DMS53 treated with DMSO at 0.1 percent for 48 hours (cell line): ENCODE results near the gene EHBP1.
A peak's percentile ranks its signal among the peaks of the same experiment; 100 is the strongest.
"Not testable (repeated sequence)": the region's sequence is repeated elsewhere in the genome, so short reads cannot be mapped to it uniquely, and the experiment has no call there.

Experiments
- DNase-seq: peaks from one replicate; lab custom pipeline; 2025; ENCODE audit not compliant: unreplicated experiment; lab: John Stamatoyannopoulos, UW

EHBP1 gene

DNA sequence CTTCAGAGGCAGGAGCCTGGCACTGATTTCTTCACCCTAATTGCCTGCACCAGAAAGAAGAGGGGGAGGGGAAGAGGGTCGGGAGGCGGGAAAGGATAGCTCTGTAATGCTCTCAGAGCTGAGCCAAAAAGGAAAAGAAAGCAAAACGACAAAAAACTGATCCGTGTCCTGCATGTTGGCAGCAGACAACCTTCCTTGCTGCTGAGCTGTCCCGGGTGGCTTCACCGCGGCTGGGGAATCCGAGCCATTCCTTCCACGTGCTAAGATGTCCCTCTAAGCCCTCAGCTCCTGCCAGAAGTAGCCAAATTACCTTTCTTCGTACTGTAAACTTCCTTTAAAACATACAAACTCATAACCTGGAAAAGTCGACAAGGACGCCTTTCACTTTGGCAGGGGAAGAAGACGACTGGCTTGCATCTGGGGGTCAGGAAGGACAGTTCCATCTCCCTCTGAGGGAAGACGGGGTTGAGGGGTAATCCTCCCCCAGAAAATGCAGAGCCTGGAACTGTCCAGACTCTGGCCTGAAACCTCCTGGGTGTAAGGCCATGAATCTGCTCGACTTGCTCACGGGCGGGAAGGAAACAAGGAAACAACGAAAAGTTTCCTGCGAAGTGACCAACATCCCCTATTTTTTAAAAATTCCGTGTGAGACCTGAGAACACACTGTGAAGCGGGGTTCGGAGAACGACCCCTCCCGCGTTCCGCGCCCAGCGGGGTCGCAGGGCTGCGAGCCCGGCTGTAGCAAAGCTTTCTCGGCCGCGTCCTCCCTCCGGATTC lies 352.8 kb downstream of the EHBP1 start:
- no peak for DNase-seq

DNA sequence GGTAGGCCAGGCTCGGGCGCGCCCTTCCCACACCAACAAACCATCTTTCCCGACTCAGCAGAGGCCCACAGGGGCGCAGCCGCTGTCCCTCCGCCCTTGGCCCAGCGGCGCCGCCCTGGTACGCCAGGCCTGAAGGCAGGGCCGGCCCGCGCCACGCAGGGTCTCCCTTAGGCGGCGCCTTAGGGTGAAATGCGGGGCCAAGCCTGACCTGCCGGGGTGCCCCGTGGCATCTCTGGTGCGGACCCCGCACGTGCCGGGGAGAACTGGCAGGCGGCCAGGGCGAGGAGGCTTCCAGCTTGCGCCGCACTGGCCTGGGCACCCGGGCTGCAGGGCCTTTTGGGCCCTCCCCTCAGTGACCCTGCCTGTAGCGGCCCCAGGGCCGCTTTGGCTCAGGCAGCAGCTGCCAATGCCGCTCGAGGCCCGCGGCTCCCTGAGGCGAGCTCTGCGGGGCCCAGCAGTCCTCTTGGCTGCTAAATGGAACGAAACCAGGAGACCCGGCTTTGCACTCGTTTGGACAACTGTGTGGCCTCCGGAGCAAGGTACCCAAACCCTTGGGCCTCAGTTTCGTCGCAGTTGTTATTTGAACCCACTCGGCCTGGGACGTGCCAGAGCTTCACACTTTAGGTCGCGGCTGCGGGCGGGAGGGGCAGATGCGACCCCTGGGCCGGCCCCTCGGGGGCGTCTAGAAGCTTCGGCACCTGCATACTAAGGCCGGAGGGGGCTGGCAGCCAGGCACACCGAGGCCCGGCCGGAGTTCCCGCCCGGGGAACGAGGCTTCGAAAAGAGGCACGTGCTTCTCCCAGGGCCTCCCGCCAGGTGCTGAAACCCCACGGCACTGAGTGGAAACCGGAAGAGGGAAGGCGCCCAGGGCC lies 353.6 kb downstream of the EHBP1 start:
- no peak for DNase-seq

DNA sequence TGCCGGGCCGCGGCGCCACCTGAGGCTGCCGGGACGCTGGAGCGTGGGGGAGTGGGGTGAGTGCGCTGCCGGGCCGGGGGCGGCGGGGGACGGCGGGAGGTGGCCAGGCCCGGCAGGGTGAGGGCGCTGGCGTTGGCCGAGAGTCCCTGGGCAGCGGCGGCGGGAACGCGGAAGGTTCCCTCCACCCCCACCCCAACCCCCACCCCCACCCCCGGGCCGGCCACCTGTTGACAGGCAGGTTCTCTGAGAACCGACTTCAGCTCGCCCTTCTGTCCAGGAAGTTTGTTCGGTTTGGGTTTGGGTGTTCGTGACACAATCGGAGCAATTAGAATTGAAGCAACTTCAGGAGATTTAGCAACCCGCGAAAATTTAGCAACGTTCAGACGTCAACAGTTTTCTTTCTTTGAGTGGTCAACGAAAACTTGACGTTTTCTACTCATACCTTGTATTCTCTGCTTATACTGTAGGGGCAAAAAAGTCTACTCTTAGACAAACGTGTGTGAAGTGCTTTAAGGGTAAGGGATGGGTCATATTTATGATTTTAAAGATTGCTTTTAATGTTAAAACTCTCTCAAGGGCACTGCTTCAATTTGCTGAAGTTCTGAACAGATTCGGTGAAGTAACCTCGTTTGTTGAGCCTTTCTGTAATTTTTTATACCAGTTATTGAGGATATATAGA lies 354.4 kb downstream of the EHBP1 start:
- DNase-seq, result peak; percentile 53

DNA sequence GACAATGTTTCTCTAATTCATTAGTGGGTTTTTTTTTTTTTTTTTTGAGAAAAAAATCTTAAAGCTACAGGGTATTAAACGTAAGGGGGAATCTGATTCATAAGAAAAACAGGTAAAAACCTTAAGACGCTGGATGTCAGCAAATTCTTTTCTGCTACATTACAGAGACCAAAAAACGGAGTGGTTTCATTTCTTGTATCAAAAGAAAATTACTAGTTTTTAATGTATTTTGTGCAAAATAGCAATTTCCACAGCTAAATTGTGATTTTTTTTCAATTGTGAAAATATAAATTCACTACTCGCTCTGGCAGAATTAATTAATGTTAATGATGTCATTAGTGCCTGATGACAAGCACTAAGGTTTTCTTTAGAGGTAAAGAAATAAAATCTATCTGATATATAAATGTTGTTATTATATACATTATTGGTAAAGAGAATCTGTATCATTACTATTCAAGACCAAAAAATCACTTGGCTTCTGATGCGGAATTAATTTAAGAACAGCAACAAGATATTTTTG lies 355.0 kb downstream of the EHBP1 start:
- no peak for DNase-seq

DNA sequence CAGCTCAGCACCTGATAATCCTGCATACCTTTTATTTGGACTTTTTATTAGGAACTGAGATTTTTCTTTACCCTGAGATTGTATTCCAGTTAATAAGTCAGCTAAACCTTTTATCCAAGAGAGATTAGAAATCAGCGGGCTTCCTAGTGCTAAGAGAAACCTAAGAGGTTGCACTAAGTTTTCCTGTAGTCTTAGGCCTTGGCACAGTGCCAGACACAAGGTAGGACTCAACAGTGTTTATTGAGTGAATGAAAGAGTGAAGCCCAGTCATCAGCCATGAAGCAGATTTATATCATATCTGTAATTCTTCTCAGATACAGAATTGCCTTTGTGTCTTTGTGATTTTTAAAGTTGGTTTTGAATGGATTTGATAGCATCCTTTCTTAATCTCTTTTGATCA lies 358.7 kb downstream of the EHBP1 start:
- DNase-seq, result peak; percentile 9

DNA sequence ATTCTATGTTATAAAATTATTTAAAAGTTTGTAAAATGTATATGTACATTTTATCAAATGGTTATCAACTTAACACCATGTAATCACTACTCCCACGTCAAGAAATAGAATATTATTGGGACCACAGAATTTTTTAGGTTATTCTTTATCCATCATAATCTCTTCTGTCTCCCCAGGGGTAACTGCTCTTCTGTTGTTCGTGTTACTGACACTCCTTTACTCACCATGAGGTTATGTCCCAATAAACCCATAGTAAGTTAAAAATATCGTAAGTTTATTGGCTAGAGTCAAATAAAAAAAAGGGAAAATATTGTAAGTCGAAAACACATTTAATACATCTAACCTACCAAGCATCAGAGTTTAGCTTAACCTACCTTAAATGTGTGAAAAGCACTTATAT lies 359.1 kb downstream of the EHBP1 start:
- DNase-seq, result no peak

DNA sequence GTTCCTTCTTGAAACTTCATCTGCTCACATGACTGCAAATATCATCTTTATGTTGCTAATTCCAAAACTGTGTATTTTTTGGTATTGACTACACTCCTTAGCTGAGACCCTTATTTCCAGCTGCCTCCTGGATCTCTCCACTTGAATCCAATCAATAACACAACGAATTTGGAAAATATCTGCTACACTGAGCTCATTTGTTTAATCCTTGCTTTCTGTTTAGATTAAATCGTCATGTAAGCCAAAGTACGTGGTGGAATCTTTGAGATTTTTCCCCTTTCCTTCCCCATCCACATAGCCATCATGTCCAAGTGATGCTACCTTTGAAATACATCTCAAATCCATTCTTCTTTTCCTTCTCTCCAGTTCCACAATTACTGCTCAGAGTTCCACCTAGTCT lies 360.8 kb downstream of the EHBP1 start:
- no peak for DNase-seq

DNA sequence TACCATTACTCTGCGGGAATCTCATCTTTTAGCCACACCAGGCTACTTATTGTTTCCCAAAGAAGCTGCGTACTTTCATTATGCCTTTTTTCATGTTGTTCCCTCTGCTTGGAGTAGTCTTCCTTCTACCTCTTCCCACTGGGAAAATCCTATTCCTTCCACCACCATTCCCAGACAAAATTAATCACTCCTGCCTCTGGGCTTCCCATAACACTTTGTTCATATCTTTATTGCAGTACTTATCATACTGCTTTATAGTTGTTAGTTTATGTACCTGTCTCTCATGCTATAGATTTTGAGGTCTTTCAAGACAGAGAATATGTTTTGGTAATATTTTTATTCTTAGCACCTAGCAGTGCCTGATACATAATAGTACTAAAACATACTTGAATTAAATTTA lies 361.3 kb downstream of the EHBP1 start:
- no peak for DNase-seq

DNA sequence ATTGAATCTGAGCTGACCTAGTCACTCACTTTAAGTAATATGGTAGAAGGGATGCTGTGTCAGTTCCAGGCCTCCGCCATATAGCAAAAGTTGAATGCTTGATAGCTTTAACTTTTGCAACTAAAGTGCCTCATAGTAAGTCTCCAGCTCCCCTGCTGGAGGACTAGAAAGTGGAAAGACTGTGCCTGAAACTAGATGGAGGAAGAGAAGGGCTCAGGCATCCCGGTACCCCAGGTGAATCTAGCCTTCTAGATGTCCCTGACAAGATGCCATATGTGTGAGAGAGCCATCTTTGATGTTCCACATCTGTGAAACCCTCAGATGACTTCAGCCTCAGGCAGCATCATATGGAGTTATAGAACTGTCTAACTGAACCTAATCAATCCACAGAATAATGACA lies 366.2 kb downstream of the EHBP1 start:
- no peak for DNase-seq

DNA sequence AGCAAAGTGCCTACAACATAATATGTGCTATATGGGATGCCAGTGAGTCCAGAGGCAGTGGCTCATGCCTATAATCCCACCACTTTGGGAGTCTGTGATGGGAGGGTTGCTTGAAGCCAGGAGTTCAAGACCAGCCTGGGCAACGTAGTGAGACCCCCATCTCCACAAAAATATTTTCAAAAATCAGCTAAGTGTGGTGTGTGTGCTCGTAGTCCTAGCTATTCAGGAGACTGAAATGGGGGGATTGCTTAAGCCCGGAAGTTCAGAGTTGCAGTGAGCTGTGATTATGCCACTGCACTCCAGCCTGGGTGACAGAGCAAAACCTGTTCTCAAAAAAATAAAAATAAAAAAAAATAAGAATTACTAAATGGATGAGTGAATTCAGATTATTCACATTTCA lies 368.5 kb downstream of the EHBP1 start:
- DNase-seq, result no peak

DNA sequence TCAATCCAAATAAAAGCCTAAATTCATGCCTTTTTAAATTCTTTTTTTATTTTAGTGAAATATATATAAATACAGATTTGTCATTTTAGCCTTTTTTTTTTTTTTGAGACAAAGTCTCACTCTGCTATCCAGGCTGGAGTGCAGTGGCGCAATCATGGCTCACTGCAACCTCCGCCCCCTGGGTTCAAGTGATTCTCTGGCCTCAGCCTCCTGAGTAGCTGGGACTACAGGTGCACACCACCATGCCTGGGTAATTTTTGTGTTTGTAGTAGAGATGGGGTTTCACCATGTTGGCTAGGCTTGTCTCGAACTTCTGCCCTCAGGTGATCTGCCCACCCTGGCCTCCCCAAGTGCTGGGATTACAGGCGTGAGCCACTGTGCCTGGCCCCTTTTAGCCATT lies 368.9 kb downstream of the EHBP1 start:
- not testable (repeated sequence) for DNase-seq

DNA sequence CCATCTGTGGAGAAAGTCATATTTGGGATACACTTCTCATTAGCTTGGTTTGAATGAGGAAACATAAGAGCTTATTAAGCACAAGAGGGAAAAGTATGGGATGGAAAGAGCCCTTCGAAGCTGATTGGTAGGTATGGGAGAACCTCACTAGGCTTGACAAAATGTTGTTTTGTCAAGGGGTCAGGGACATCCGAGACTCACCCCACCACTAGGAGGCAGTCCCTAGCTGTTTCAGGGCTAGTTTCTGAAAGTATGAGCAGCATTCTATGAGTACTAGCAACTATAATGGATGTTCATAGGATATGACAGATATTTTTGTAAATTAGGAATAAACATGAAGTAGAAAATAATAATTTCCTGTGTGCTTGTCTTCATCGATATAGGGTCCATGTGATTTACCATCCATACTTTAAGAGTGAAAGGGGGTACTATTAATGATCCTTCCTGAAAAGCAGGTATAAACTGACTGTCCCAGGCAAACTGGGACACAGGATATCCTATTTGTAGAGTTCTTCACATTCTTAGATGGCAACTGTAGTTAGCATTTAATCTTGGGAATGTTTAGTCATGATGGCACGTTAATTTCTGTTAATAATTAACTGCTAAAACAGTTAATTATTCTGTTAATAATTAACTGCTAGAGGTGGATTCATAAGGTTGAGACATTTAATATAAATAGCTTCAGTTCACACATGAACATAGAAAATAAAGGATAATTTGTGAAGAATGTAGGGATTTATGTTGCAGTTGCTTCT lies 373.5 kb downstream of the EHBP1 start:
- no peak for DNase-seq

DNA sequence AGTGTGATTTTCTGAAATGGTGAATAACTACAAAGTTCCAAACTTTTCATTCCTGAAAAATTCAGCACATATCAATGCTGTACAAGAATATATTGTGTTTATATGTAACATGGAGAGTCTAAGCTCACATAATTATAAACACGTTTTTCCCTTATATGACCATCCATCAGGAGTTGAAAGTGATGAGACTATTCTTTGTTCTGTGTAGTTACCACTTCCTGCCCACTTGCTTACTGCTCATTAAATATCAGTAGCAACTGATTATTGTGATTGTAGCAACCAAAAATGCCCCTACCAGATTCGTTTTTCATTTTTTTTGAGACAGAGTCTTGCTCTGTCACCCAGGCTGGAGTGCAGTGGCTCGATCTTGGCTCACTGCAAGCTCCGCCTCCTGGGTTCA lies 375.9 kb downstream of the EHBP1 start:
- no peak for DNase-seq

DNA sequence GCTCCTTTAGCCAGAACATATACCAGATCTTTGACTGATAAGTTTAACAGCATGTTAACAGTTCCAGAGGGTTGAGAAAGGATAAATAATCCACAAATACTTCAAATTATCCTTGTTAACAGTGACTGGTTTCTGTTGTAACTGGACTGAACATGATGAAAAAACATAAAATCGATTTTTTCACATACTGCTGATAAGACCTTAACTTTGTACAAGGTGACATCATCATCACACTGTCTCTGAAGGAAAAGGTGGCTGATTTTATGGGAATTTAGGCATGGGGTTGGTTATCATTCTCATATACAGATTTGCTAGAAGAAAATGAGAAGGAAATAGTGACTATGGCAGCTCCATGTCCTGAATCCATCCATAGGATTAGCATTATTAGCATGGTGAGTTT lies 381.2 kb downstream of the EHBP1 start:
- DNase-seq, result no peak

DNA sequence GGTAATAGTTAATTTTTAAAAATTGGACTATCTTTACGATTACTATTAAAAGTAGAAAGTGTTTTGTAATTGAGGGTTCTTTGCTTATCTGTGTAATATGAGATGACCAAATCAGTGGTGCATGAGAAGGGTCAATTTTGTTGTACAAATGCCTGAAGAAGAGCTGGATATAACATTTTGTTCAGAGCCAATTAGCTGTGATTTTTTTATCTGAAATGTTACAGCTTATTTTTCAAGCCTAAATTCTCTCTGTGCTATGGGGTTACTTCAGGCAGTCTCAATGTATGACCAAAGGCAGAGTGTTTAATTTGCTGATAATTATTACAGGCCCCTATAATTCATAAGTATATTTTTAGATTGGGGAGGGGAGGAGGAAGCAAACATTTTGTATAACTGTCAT lies 386.9 kb downstream of the EHBP1 start:
- DNase-seq, result no peak

DNA sequence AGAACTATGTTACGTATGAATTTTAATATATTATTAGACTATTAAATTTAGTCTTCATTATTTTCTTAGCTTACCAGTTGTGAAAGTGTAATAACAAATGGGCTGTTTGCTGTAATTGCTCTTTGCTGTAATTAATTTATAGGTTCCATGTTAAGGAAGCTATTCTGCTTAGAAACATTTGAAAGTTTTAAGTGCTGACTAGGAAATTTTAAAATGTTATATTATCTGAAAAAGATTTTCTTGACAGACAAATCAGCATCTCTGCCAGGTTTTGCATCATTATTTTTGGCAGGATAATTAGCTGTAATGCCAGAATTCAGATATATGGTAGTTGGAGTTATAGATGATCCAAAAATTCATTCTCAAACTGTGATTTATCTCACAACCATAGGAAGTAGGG lies 387.3 kb downstream of the EHBP1 start:
- no peak for DNase-seq

DNA sequence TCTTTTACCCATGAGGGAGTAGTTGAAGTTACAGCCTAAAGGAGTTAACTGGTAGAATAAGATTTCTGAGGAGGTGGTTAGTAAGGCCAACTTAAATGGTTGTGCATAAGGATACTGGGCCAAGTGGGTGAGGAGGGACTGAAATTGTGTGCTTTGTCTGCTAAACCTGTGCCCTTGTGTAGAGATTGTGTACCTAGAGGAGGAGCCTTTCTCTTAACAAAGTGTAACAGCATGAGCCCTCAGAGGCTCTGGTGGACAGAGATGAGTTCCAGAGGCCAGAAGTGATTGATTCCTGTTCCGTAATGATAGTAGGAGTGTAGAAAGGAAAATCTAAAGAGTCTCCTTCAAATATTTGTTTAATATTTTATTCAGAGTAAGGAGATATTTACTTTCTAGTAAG lies 388.0 kb downstream of the EHBP1 start:
- DNase-seq, result no peak
